Measurements from ENCODE around the gene CAMP.

- TF ChIP-seq EZH2 (IDR thresholded peaks at IDR 0.05) (no peak), POLR2AphosphoS5 (IDR thresholded peaks at IDR 0.05; ENCODE audit: borderline replicate concordance, low read depth, low read length) (no peak), FOXP2 (optimal IDR thresholded peaks at IDR 0.05; ENCODE audit: control extremely low read depth, extremely low read length, insufficient read depth) (no peak)
These were observed 3.8 kb upstream of the CAMP start for GRCh38 chr3:48219543-48219942.
